K562 (cell line): ENCODE data around the gene CEP135. TPM values are rescaled to one million over a fixed set of nuclear protein-coding genes. Genes with fewer than 3 reads are reported as not detected.

Experiments used
- ARID2 ChIP-seq: fragments of 450-650 bp; IDR thresholded peaks from 2 replicates; pipeline ENCODE4 v1.6.1; 2017; ENCODE audit warnings: antibody characterized with exemption, mild to moderate bottlenecking
- FOXM1 ChIP-seq, 2 experiments: fragments of 450-650 bp in 1 of 2; sonication (generic) in 1 of 2; formaldehyde crosslinking in 1 of 2; IDR thresholded peaks; 2 replicates each; pipeline versions ENCODE4 v1.6.1 to v1.9.0; 2017 to 2022; ENCODE audit warnings: low read depth in 2 of 2, mild to moderate bottlenecking in 2 of 2, missing genetic modification reagents in 1 of 2, moderate library complexity in 1 of 2
- FUS ChIP-seq: fragments of 200-400 bp; formaldehyde crosslinking; optimal IDR thresholded peaks from 2 replicates; pipeline ENCODE3; 2017; ENCODE audit warnings: low read depth, low read length
- HINFP ChIP-seq: fragments of 450-650 bp; conservative IDR thresholded peaks from 2 replicates; pipeline ENCODE4 v1.6.1; 2016; ENCODE audit warnings: missing genetic modification characterization, low read depth, mild to moderate bottlenecking, control low read depth, missing compliant biosample characterization
- HIVEP1 ChIP-seq: fragments of 250-450 bp; sonication (Bioruptor Pico); IDR thresholded peaks from 2 replicates; pipeline ENCODE4 v1.4.0; 2020; ENCODE audit warnings: mild to moderate bottlenecking
- KAT2B ChIP-seq: IDR thresholded peaks from one replicate; pipeline ENCODE4 v1.6.1; 2012; ENCODE audit warnings: low read depth, mild to moderate bottlenecking, control low read depth, inconsistent platforms, low read length, moderate library complexity
- KLF1 ChIP-seq: fragments of 450-650 bp; IDR thresholded peaks from 2 replicates; pipeline ENCODE4 v1.6.1; 2016; ENCODE audit warnings: missing genetic modification characterization, missing compliant biosample characterization
- MCM3 ChIP-seq: fragments of 450-650 bp; IDR thresholded peaks from 2 replicates; pipeline ENCODE4 v1.6.1; 2016
- MTA3 ChIP-seq: fragments of 450-650 bp; formaldehyde crosslinking; IDR thresholded peaks from 2 replicates; pipeline ENCODE4 v1.6.1; 2017; ENCODE audit warnings: mild to moderate bottlenecking, borderline replicate concordance
- RBBP5 ChIP-seq: fragments of 200-600 bp; sonication (generic); IDR thresholded peaks from 2 replicates; pipeline ENCODE4 v1.6.1; 2012; ENCODE audit warnings: borderline replicate concordance, mild to moderate bottlenecking, low read length, control low read depth, inconsistent platforms; ENCODE audit not compliant: insufficient read depth, poor library complexity, severe bottlenecking
- RBM14 ChIP-seq: fragments of 200-400 bp; formaldehyde crosslinking; IDR thresholded peaks from 2 replicates; pipeline ENCODE4 v1.6.1; 2018; ENCODE audit warnings: low read depth, mild to moderate bottlenecking, low read length, moderate library complexity, borderline replicate concordance; ENCODE audit not compliant: insufficient read depth
- SAP30 ChIP-seq: fragments of 200-600 bp; sonication (generic); IDR thresholded peaks from 2 replicates; pipeline ENCODE4 v1.6.1; 2012; ENCODE audit warnings: borderline replicate concordance, low read depth, mild to moderate bottlenecking, moderate library complexity, low read length, control low read depth, inconsistent platforms; ENCODE audit not compliant: insufficient read depth, poor library complexity, severe bottlenecking
- SIN3A ChIP-seq, 2 experiments: fragments of 150-350 bp in 1 of 2; IDR thresholded peaks; 2 replicates each; pipeline ENCODE4 v1.6.1; 2011 to 2016; ENCODE audit warnings: borderline replicate concordance in 2 of 2, low read depth in 2 of 2, low read length in 2 of 2, mild to moderate bottlenecking in 2 of 2, moderate library complexity in 2 of 2; ENCODE audit not compliant: control insufficient read depth in 1 of 2
- SMC3 ChIP-seq: conservative IDR thresholded peaks from 2 replicates; pipeline ENCODE4 v1.6.1; 2011; ENCODE audit warnings: low read depth, low read length, improper control_type of control experiment; ENCODE audit not compliant: insufficient read depth
- SNIP1 ChIP-seq: fragments of 450-650 bp; IDR thresholded peaks from 2 replicates; pipeline ENCODE4 v1.7.1; 2017; ENCODE audit warnings: low read depth, mild to moderate bottlenecking
- TOE1 ChIP-seq, 2 experiments: fragments of 450-650 bp in 1 of 2; sonication (generic) in 1 of 2; formaldehyde crosslinking in 1 of 2; IDR thresholded peaks; 2 replicates each; pipeline versions ENCODE4 v1.7.1 to v1.8.0; 2016 to 2022; ENCODE audit warnings: borderline replicate concordance in 2 of 2, mild to moderate bottlenecking in 2 of 2, antibody characterized with exemption in 1 of 2, inconsistent platforms in 1 of 2, low read depth in 1 of 2, missing genetic modification reagents in 1 of 2, moderate library complexity in 1 of 2
- ZNF212 ChIP-seq: fragments of 450-650 bp; formaldehyde crosslinking; IDR thresholded peaks from 2 replicates; pipeline ENCODE4 v1.4.0; 2020; ENCODE audit warnings: mild to moderate bottlenecking
- ZNF311 ChIP-seq: fragments of 250-450 bp; sonication (Bioruptor Pico); IDR thresholded peaks from 2 replicates; pipeline ENCODE4 v1.4.0; 2020; ENCODE audit warnings: mild to moderate bottlenecking, moderate library complexity
- polyA plus RNA-seq, 8 experiments: library from polyadenylated mRNA; depleted of rRNA in 4 of 8; stranded (reverse) in 5 of 8; unstranded in 3 of 8; fragments of >200 nt; fragmentation: Nextera tagmentation in 2 of 8; fragmentation: Illumina TruSeq in 1 of 8; extraction: Ambion mirVana in 2 of 8; extraction: Trizol in 1 of 8; gene quantifications; 2 replicates each; pipeline versions ENCODE4 v1.2.1 to v1.2.3, GENCODE V29; 2011 to 2014; ENCODE audit warnings: inconsistent platforms in 1 of 8, missing spikeins in 1 of 8
- total RNA-seq, 7 experiments: library from RNA; depleted of rRNA in 6 of 7; stranded (reverse); fragments of >200 nt in 6 of 7; fragmentation: Illumina TruSeq in 2 of 7; extraction: Trizol in 2 of 7; gene quantifications; 2 replicates each; pipeline versions ENCODE4 v1.2.1 to v1.2.3, GENCODE V29; 2011 to 2021; ENCODE audit warnings: low replicate concordance in 1 of 7
- TF ChIP-seq, protein P1 (sequence below): fragments of 450-650 bp; formaldehyde crosslinking; IDR thresholded peaks from 2 replicates; pipeline ENCODE4 v1.4.0; 2022; ENCODE audit warnings: mild to moderate bottlenecking, moderate library complexity
- TF ChIP-seq, protein P2 (sequence below): sonication (generic); formaldehyde crosslinking; IDR thresholded peaks from 2 replicates; pipeline ENCODE4 v1.8.0; 2022; ENCODE audit warnings: mild to moderate bottlenecking, low read depth, missing genetic modification reagents

CEP135 gene
- total and polyA plus RNA-seq, 9 of the 15 experiments (the other 6 are each of a cell fraction or from before 2014, with no cell fraction given) = 3.1 to 18.9 (median 15.3) TPM

DNA sequence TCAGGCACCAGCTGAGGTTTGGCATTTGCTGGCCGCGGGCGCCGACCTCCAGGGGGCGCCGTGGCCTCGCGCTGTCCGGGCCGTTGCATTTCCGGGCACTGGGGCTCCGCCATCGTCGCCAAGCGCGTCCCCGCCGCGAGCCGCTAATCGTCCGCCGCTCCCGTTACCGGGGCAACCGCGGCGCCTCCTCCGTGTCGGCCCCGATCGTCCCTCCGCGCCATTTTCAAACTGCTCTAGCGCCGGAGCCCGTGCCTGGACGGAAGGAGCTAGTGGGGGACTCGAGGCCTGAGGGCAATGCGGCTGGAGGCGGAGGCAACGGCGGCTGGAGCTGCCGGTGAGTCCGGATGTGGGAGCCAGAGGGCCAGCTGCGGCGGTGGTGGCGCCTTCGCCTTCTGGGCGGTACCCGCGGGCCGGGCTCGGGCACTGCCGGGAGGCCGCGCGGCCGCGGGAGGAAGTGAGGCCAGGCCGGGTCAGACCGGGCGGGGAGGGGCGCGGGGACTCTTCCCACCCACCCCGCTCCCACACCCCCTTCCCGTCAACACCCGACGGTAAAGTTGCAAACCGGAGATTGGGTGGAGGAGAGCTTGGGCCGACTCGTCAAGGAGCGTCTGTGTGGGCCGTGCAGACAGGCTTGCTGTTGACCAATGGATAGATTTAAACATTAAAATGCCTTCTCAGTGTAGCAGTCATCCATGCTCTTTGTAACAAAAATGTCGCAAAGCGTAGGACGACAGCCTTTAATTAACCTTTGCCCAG is at the start of gene CEP135 (continued):
- TF ChIP-seq ZNF212 (CRISPR knock-in tag) = 0 out of 2 replicates have a peak, but pooled peaks have one; percentile 11
- no peak for TF ChIP-seq ZNF311 (CRISPR knock-in tag)
- peak; percentile 94 for TF ChIP-seq SAP30
- TF ChIP-seq SNIP1 = no peak
- no peak for TF ChIP-seq HINFP (tag)
- no peak for TF ChIP-seq FOXM1 (IDR thresholded peaks at IDR 0.05; ENCODE audit: low read depth)
- 0 out of 2 replicates have a peak, but pooled peaks have one; percentile 40 for TF ChIP-seq FOXM1 (CRISPR knock-in tag; IDR thresholded peaks at IDR 0.05; ENCODE audit: low read depth)
- peak; percentile 93 for TF ChIP-seq FUS
- TF ChIP-seq TOE1 (IDR thresholded peaks at IDR 0.05; ENCODE audit: borderline replicate concordance) = peak; percentile 51; the same call in 1 of the 2 replicates
- TF ChIP-seq TOE1 (CRISPR knock-in tag; IDR thresholded peaks at IDR 0.05; ENCODE audit: borderline replicate concordance, low read depth) = no peak; the same call in 1 of the 2 replicates
- TF ChIP-seq, protein P1, sequence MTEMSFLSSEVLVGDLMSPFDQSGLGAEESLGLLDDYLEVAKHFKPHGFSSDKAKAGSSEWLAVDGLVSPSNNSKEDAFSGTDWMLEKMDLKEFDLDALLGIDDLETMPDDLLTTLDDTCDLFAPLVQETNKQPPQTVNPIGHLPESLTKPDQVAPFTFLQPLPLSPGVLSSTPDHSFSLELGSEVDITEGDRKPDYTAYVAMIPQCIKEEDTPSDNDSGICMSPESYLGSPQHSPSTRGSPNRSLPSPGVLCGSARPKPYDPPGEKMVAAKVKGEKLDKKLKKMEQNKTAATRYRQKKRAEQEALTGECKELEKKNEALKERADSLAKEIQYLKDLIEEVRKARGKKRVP (CRISPR knock-in tag) = no peak
- peak; percentile 83 for TF ChIP-seq SMC3
- TF ChIP-seq, protein P2, sequence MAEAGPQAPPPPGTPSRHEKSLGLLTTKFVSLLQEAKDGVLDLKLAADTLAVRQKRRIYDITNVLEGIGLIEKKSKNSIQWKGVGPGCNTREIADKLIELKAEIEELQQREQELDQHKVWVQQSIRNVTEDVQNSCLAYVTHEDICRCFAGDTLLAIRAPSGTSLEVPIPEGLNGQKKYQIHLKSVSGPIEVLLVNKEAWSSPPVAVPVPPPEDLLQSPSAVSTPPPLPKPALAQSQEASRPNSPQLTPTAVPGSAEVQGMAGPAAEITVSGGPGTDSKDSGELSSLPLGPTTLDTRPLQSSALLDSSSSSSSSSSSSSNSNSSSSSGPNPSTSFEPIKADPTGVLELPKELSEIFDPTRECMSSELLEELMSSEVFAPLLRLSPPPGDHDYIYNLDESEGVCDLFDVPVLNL (CRISPR knock-in tag) = peak; percentile 98
- TF ChIP-seq ARID2 = peak; percentile 9; the same call in 1 of the 2 replicates
- TF ChIP-seq RBBP5 = peak; percentile 92
- no peak for TF ChIP-seq KAT2B
- TF ChIP-seq MTA3 = peak; percentile 91
- peak; percentile 11 to 82; a peak in 3 of 4 replicates for TF ChIP-seq SIN3A (IDR thresholded peaks at IDR 0.05; ENCODE audit: borderline replicate concordance in 2 of 2, control insufficient read depth in 1 of 2, low read depth in 2 of 2, low read length in 2 of 2)
- no peak for TF ChIP-seq RBM14
- TF ChIP-seq MCM3 = no peak
- no peak for TF ChIP-seq HIVEP1 (CRISPR knock-in tag)
- peak; percentile 69; the same call in 1 of the 2 replicates for TF ChIP-seq KLF1 (tag)
